Astrocyte of the spinal cord (primary cell): ENCODE results near the gene UBE2J2.

Source experiments
- DNase-seq: peaks from one replicate; pipeline ENCODE4 v3.0.0; 2011; ENCODE audit warnings: low read depth, low spot score
- H3K4me3 ChIP-seq: 2 replicates; pipeline ENCODE4 v1.5.1; 2011; ENCODE audit warnings: low read depth, mild to moderate bottlenecking, low read length, moderate library complexity
- in situ Hi-C: cut with HindIII; loops from 2 replicates; pipeline ENCODE4 v1.10.0; 2017; ENCODE audit warnings: low sequenced_read_pairs
- TF ChIP-seq, protein P1 (sequence below): IDR thresholded peaks from 2 replicates; pipeline ENCODE4 v1.5.1; 2012; ENCODE audit warnings: low read depth, mild to moderate bottlenecking, low read length, inconsistent platforms

The UBE2J2 gene

DNA sequence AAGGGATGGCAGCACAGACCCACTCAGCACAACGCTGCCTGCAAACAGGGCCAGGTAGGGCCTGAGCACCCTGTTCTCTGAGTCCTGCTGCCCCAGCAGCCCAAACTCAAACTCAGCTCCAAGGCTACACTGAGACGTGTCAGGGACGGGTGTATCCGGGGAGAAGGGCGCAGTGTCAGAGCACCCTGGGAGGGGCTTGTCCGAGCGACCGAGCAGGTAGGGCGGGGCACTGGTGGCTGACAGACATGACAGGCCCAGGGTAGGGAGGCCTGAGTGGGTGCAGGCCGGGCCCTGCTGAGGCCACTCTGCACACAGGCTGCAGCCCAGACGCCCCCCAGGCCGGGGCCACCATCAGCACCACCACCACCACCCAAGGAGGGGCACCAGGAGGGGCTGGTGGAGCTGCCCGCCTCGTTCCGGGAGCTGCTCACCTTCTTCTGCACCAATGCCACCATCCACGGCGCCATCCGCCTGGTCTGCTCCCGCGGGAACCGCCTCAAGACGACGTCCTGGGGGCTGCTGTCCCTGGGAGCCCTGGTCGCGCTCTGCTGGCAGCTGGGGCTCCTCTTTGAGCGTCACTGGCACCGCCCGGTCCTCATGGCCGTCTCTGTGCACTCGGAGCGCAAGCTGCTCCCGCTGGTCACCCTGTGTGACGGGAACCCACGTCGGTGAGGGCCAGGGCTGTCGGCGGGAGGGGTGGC is 12.1 kb upstream of the UBE2J2 start:
- no peak for DNase-seq
- no peak overlapping the region for H3K4me3 ChIP-seq
- TF ChIP-seq, protein P1, sequence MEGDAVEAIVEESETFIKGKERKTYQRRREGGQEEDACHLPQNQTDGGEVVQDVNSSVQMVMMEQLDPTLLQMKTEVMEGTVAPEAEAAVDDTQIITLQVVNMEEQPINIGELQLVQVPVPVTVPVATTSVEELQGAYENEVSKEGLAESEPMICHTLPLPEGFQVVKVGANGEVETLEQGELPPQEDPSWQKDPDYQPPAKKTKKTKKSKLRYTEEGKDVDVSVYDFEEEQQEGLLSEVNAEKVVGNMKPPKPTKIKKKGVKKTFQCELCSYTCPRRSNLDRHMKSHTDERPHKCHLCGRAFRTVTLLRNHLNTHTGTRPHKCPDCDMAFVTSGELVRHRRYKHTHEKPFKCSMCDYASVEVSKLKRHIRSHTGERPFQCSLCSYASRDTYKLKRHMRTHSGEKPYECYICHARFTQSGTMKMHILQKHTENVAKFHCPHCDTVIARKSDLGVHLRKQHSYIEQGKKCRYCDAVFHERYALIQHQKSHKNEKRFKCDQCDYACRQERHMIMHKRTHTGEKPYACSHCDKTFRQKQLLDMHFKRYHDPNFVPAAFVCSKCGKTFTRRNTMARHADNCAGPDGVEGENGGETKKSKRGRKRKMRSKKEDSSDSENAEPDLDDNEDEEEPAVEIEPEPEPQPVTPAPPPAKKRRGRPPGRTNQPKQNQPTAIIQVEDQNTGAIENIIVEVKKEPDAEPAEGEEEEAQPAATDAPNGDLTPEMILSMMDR = no peak
- in situ Hi-C loops = no loop called here

DNA sequence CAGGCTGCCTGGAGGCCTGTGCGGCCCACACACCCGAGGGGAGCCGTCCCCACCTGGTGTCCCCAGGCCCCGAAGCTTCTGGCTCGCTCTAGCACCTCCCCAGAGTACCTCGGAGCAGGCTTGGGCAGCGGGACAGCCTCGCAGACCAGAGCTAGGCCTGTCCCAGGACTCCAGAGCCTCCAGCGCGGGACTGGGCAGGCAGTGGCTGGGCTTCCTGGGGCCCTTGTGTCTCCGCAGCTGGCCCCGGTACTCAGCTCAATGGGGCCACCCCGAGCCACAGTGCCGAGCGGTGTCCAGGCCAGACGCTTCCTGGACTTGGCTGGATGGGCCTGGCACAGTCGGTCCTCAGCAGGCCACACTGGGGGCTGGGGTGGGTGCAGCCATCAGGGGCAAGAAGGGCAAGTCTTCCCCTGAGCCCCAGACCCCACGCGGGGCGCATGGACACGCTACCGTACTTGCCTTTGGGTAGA is 11.5 kb upstream of the UBE2J2 start:
- no peak for DNase-seq
- in situ Hi-C loops = no loop called here
- no peak overlapping the region for H3K4me3 ChIP-seq
- TF ChIP-seq, protein P1 = no peak

DNA sequence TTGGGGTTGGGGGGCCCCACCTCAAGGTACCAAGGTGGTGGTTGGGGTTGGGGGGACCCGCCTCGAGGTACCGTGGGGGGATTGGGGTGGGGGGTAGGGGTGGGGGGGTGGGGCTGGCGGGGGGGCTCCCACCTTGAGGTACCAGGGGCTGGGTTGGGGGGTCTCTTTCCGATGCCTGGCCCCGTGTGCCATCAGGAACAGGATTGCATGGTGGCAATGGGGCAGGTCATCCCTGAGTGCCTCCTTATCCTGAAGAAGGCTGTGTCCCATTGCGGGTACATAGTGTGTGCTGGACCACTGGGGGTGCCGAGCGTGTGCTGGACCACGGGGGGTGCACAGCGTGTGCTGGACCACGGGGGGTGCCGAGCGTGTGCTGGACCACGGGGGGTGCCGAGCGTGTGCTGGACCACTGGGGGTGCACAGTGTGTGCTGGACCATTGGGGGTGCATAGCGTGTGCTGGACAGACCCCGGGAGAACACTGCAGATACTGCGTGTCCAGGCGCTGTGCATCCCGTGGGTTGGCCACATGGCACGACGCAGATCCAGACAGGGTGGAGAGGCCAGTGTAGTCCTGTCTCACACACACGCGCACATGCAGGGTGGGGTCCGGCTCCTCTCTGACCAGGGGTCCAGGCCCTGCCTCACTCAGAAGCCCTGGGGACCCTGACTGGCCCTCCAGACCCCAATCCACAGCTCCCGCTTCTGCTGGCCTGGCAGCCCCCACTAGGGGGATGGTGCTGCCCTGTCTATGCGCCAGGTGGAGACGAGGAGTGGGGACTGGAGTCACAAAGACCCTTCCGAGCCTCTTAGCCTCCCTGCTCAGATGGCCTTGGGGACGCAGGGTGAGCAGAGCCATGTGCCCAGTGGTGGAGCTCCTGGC is 10.8 kb upstream of the UBE2J2 start:
- TF ChIP-seq, protein P1 = no peak
- no peak for DNase-seq
- in situ Hi-C loops = no loop called here
- H3K4me3 ChIP-seq = no peak overlapping the region

DNA sequence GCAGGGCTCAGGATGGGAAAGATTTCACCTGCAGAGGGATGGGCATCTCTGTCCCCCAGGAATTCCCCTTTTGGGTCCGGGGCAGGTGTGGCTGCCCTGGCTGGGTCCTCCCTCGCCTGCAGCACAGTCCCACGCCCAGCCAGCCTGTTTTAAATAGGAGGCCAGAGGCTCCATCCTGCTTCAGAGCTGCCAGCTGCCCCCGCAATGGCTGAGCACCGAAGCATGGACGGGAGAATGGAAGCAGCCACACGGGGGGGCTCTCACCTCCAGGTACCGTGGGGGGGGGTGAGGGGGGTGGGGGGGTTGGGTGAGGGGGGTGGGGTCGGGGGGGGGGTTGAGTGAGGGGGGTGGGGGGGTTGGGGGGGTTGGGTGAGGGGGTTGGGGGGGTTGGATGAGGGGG is 10.2 kb upstream of the UBE2J2 start:
- DNase-seq = no peak
- in situ Hi-C loops = no loop called here
- TF ChIP-seq, protein P1 = peak; percentile 3
- H3K4me3 ChIP-seq = no peak overlapping the region

DNA sequence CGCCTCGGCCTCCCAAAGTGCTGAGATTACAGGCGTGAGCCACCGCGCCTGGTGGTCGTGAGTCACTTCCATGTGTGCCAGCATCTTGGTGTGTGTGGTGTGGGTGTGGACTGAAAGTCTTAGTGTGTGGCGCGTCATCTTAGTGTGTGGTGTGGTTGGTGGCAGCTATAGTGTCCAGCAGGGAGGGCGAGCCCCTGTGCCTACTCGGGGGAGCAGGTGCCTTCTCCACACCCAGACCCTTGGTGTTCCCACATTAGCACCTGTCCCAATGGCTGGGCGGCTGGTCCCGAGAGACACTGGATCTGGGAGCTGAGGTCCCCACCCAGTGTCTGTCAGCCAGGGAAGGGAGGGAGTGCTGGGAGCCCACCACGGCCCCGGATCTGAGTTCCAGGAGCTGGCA is 9.3 kb upstream of the UBE2J2 start:
- in situ Hi-C loops = no loop called here
- DNase-seq = no peak
- TF ChIP-seq, protein P1 = no peak
- H3K4me3 ChIP-seq = no peak overlapping the region

DNA sequence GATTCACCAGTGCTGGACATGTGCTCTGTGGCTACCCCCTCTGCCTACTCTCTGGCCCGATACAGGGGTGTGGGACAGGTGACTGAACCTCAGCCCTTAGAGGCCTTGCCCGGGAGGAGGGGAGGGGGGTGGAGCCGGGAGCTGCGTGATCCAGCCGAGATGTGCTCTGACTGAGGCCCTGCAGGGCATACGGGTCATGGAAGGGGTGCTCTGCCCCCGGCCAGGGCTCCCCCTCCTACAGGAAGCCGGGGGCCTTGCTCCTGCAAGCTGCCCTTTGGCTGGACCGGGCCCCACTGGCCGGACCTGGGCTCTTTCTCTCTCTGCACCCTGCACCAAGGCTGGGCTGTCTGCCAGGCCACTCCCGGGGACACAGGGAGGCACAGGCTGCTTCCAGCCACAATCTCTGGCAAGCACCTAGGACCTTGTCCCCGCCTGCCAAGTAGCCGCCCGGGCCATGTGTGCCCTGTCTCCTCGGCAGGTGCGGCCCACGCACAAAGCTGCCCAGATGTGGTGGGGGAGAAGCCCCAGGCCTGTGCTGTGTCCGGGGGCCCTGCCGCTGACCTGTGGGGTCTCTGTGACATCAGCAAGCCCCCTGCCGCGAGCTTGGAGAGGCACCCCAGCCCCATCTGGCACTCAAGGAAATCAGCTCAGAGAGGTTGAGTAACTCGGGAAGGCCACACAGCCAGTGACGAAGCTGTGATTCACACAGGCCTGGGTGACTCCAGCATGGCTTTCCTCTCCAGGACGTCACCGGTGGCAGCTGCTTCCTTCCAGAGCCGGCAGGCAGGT is 8.1 kb upstream of the UBE2J2 start:
- H3K4me3 ChIP-seq = no peak overlapping the region
- DNase-seq = no peak
- in situ Hi-C loops = no loop called here
- TF ChIP-seq, protein P1 = no peak
